HCT116 (cell line): ENCODE measurements around the gene CLASP2. TPM values are rescaled to one million over a fixed set of nuclear protein-coding genes. Genes with fewer than 3 reads are reported as not detected.

Experiments used
- ATAC-seq: fragments of 200-7000 bp; cut with Tn5 transposase; 2 replicates; pipeline ENCODE4 v1.9.1; 2020; ENCODE audit warnings: mild to moderate bottlenecking, moderate library complexity
- BruUV-seq: library from RNA; stranded (reverse); fragments of 400-500 nt; replicated peaks from 2 replicates; lab custom pipeline; 2021; lab: Mats Ljungman, UMichigan
- CTCF ChIA-PET: fragments of 300-600 bp; sonication (Branson Sonifier 250); formaldehyde crosslinking; loops from one replicate; lab custom pipeline; 2021; ENCODE audit warnings: antibody characterized with exemption; lab: Charles Lee
- POLR2A ChIA-PET: fragments of 300-600, 350-600 bp; sonication (Branson Sonifier 250); formaldehyde crosslinking; loops from one replicate; lab custom pipeline; 2021; ENCODE audit warnings: antibody characterized with exemption; lab: Charles Lee
- RAD21 ChIA-PET, 2 experiments: fragments of 300-600 bp; sonication (Branson Sonifier 250); formaldehyde crosslinking; loops; one replicate each; lab custom pipeline; 2023; ENCODE audit warnings: low total read pairs in 2 of 2; ENCODE audit not compliant: uncharacterized antibody in 2 of 2, unreplicated experiment in 2 of 2, low non-redundant PET in 1 of 2; lab: Charles Lee
- DNase-seq: peaks from one replicate; pipeline ENCODE4 v3.0.0-alpha.2; 2010; ENCODE audit warnings: low read depth, low spot score
- H2AFZ ChIP-seq: fragments of 200-600 bp; shearing (Covaris generic), sonication (generic); 2 replicates; pipeline ENCODE4 v1.6.1; 2017; ENCODE audit warnings: low read depth, mixed run types, mixed read lengths, antibody characterized with exemption, low read length; ENCODE audit not compliant: poor library complexity, severe bottlenecking
- H3K27ac ChIP-seq: 2 replicates; pipeline ENCODE4 v1.5.1; 2012; ENCODE audit warnings: low read depth, low read length
- H3K27me3 ChIP-seq: fragments of 200-600 bp; sonication (generic); 2 replicates; pipeline ENCODE4 v1.6.1; 2016; ENCODE audit warnings: mixed run types, low read length, mixed read lengths; ENCODE audit not compliant: insufficient read depth
- H3K36me3 ChIP-seq, 2 experiments: fragments of 200-500 bp in 1 of 2; fragments of 200-600 bp in 1 of 2; sonication (Bioruptor generic) in 1 of 2; sonication (generic) in 1 of 2; 2 replicates each; pipeline versions ENCODE4 v1.5.1 to v1.6.1; 2014 to 2016; ENCODE audit warnings: low read length in 2 of 2, inconsistent platforms in 1 of 2, mixed read lengths in 1 of 2, mixed run types in 1 of 2; ENCODE audit not compliant: insufficient read depth in 2 of 2, control insufficient read depth in 1 of 2
- H3K4me1 ChIP-seq, 2 experiments: fragments of 200-600 bp in 1 of 2; sonication (generic) in 1 of 2; 2 replicates each; pipeline versions ENCODE4 v1.5.1 to v1.6.1; 2012 to 2017; ENCODE audit warnings: low read length in 2 of 2, inconsistent platforms in 1 of 2, mild to moderate bottlenecking in 1 of 2, mixed read lengths in 1 of 2, mixed run types in 1 of 2, moderate library complexity in 1 of 2; ENCODE audit not compliant: insufficient read depth in 2 of 2, control insufficient read depth in 1 of 2
- H3K4me2 ChIP-seq: fragments of 200-600 bp; sonication (generic); 2 replicates; pipeline ENCODE4 v1.6.1; 2017; ENCODE audit warnings: mixed run types, low read length, mixed read lengths
- H3K4me3 ChIP-seq, 2 experiments: fragments of 200-600 bp in 1 of 2; sonication (generic) in 1 of 2; replicated peaks in 1 of 2; 2 replicates each; pipeline ENCODE4 v1.5.1; 2011 to 2016; ENCODE audit warnings: low read length in 2 of 2, control low read depth in 1 of 2, low read depth in 1 of 2, mild to moderate bottlenecking in 1 of 2, mixed read lengths in 1 of 2, mixed run types in 1 of 2
- H3K79me2 ChIP-seq: fragments of 200-600 bp; sonication (generic); 2 replicates; pipeline ENCODE4 v1.6.1; 2017; ENCODE audit warnings: mild to moderate bottlenecking, mixed run types, low read length, moderate library complexity, mixed read lengths; ENCODE audit not compliant: insufficient read depth
- H3K9ac ChIP-seq: fragments of 200-600 bp; sonication (generic); 2 replicates; pipeline ENCODE4 v1.6.1; 2016; ENCODE audit warnings: low read length, mixed read lengths
- H3K9me2 ChIP-seq: fragments of 200-600 bp; sonication (generic), shearing (Covaris generic); 2 replicates; pipeline ENCODE4 v1.6.1; 2017; ENCODE audit warnings: mixed run types, mild to moderate bottlenecking, moderate library complexity; ENCODE audit not compliant: insufficient read depth
- H3K9me3 ChIP-seq, 2 experiments: fragments of 200-500 bp in 1 of 2; fragments of 200-600 bp in 1 of 2; sonication (Bioruptor generic) in 1 of 2; sonication (generic) in 1 of 2; 2 replicates each; pipeline ENCODE4 v1.6.1; 2014 to 2017; ENCODE audit warnings: low read length in 2 of 2, mixed read lengths in 2 of 2, inconsistent platforms in 1 of 2, low read depth in 1 of 2, mild to moderate bottlenecking in 1 of 2, mixed run types in 1 of 2, moderate library complexity in 1 of 2; ENCODE audit not compliant: control insufficient read depth in 1 of 2, insufficient read depth in 1 of 2
- H4K20me1 ChIP-seq: fragments of 200-600 bp; sonication (generic), shearing (Covaris generic); 2 replicates; pipeline ENCODE4 v1.6.1; 2017; ENCODE audit warnings: mixed run types, mild to moderate bottlenecking, moderate library complexity; ENCODE audit not compliant: insufficient read depth
- EZH2 ChIP-seq: fragments of 200-600 bp; sonication (generic); IDR thresholded peaks from 2 replicates; pipeline ENCODE4 v1.6.1; 2017; ENCODE audit warnings: antibody characterized with exemption, mixed run types
- JUND ChIP-seq: IDR thresholded peaks from 2 replicates; pipeline ENCODE4 v1.6.1; 2012
- POLR2A ChIP-seq: IDR thresholded peaks from 2 replicates; pipeline ENCODE4 v1.7.0; 2011; ENCODE audit warnings: borderline replicate concordance; ENCODE audit not compliant: insufficient read depth, insufficient read length; ENCODE audit errors: extremely low read depth
- POLR2AphosphoS5 ChIP-seq: IDR thresholded peaks from 2 replicates; pipeline ENCODE4 v1.6.1; 2011; ENCODE audit warnings: mild to moderate bottlenecking, low read depth, low read length, moderate library complexity
- RAD21 ChIP-seq: IDR thresholded peaks from 2 replicates; pipeline ENCODE4 v1.6.1; 2012; ENCODE audit warnings: low read depth, mild to moderate bottlenecking
- SIN3A ChIP-seq: IDR thresholded peaks from 2 replicates; pipeline ENCODE4 v1.6.1; 2012; ENCODE audit warnings: low read depth
- SRF ChIP-seq: IDR thresholded peaks from 2 replicates; pipeline ENCODE4 v1.6.1; 2012; ENCODE audit warnings: low read depth
- TCF7L2 ChIP-seq: IDR thresholded peaks from 2 replicates; pipeline ENCODE4 v1.7.0; 2011; ENCODE audit warnings: borderline replicate concordance, inconsistent platforms; ENCODE audit not compliant: insufficient read depth, insufficient read length; ENCODE audit errors: extremely low read depth
- YY1 ChIP-seq: IDR thresholded peaks from 2 replicates; pipeline ENCODE4 v1.6.1; 2011; ENCODE audit warnings: low read length, low read depth, moderate library complexity, mild to moderate bottlenecking; ENCODE audit not compliant: insufficient replicate concordance; ENCODE audit errors: extremely low read depth
- intact Hi-C: fragments of 100-400 bp; cut with micrococcal nuclease; formaldehyde crosslinking; loops from 2 replicates; pipeline ENCODE4 v1.10.0; 2022
- total RNA-seq: library from RNA; stranded (reverse); gene quantifications from one replicate; pipeline ENCODE4 v1.2.1, GENCODE V29; 2021; ENCODE audit not compliant: unreplicated experiment
- TF ChIP-seq, protein P1 (sequence below): IDR thresholded peaks from 2 replicates; pipeline ENCODE4 v1.6.1; 2012
- TF ChIP-seq, protein P2 (sequence below), 3 experiments: fragments of 200-600 bp in 1 of 3; sonication (generic) in 1 of 3; IDR thresholded peaks in 2 of 3; conservative IDR thresholded peaks in 1 of 3; 2 replicates each; pipeline ENCODE4 v1.5.1; 2012 to 2017; ENCODE audit warnings: low read depth in 2 of 3, low read length in 2 of 3, antibody characterized with exemption in 1 of 3, borderline replicate concordance in 1 of 3, control low read depth in 1 of 3, mild to moderate bottlenecking in 1 of 3, mixed read lengths in 1 of 3, mixed run types in 1 of 3, moderate library complexity in 1 of 3; ENCODE audit not compliant: insufficient read depth in 1 of 3
- TF ChIP-seq, protein P3 (sequence below): IDR thresholded peaks from 2 replicates; pipeline ENCODE4 v1.6.1; 2012; ENCODE audit warnings: low read depth

Gene CLASP2
- total RNA-seq, 1 experiment from 2014 or later: 36.3 TPM

DNA sequence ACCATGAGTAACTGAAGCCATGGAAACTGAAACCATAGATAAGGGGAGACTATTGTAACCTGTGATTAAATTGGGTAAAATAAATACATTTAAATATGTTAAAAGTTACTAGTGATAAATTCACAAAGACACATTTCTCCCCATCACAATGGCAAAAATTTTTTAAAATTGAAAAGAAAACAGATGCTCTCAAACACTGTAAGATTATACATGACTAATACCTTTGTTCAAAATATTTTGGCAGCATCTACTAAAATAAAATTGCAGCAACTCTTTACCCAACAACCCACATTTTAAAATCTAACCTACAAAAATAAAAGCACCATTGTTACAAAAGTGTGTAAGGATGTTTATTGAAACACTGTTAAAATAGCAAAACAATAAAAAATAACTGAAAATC, 93.3 kb downstream of the CLASP2 start:
- TF ChIP-seq, protein P1, sequence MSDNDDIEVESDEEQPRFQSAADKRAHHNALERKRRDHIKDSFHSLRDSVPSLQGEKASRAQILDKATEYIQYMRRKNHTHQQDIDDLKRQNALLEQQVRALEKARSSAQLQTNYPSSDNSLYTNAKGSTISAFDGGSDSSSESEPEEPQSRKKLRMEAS: no peak
- no peak for TF ChIP-seq JUND
- TF ChIP-seq, protein P2, sequence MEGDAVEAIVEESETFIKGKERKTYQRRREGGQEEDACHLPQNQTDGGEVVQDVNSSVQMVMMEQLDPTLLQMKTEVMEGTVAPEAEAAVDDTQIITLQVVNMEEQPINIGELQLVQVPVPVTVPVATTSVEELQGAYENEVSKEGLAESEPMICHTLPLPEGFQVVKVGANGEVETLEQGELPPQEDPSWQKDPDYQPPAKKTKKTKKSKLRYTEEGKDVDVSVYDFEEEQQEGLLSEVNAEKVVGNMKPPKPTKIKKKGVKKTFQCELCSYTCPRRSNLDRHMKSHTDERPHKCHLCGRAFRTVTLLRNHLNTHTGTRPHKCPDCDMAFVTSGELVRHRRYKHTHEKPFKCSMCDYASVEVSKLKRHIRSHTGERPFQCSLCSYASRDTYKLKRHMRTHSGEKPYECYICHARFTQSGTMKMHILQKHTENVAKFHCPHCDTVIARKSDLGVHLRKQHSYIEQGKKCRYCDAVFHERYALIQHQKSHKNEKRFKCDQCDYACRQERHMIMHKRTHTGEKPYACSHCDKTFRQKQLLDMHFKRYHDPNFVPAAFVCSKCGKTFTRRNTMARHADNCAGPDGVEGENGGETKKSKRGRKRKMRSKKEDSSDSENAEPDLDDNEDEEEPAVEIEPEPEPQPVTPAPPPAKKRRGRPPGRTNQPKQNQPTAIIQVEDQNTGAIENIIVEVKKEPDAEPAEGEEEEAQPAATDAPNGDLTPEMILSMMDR (IDR thresholded peaks at IDR 0.05 in 2 of 3, conservative IDR thresholded peaks at IDR 0.05 in 1 of 3; ENCODE audit: borderline replicate concordance in 1 of 3, insufficient read depth in 1 of 3, low read depth in 2 of 3, low read length in 2 of 3): no peak
- no peak for TF ChIP-seq YY1
- no peak for TF ChIP-seq POLR2A
- no peak for TF ChIP-seq SIN3A
- TF ChIP-seq EZH2: no peak
- no peak for TF ChIP-seq RAD21
- no peak for TF ChIP-seq SRF
- no peak for TF ChIP-seq POLR2AphosphoS5
- TF ChIP-seq, protein P3, sequence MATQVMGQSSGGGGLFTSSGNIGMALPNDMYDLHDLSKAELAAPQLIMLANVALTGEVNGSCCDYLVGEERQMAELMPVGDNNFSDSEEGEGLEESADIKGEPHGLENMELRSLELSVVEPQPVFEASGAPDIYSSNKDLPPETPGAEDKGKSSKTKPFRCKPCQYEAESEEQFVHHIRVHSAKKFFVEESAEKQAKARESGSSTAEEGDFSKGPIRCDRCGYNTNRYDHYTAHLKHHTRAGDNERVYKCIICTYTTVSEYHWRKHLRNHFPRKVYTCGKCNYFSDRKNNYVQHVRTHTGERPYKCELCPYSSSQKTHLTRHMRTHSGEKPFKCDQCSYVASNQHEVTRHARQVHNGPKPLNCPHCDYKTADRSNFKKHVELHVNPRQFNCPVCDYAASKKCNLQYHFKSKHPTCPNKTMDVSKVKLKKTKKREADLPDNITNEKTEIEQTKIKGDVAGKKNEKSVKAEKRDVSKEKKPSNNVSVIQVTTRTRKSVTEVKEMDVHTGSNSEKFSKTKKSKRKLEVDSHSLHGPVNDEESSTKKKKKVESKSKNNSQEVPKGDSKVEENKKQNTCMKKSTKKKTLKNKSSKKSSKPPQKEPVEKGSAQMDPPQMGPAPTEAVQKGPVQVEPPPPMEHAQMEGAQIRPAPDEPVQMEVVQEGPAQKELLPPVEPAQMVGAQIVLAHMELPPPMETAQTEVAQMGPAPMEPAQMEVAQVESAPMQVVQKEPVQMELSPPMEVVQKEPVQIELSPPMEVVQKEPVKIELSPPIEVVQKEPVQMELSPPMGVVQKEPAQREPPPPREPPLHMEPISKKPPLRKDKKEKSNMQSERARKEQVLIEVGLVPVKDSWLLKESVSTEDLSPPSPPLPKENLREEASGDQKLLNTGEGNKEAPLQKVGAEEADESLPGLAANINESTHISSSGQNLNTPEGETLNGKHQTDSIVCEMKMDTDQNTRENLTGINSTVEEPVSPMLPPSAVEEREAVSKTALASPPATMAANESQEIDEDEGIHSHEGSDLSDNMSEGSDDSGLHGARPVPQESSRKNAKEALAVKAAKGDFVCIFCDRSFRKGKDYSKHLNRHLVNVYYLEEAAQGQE: no peak
- no peak for TF ChIP-seq TCF7L2
- TF ChIP-seq, all 23 proteins: peak for 0
- ChIA-PET RAD21 (no interaction called here), POLR2A (no interaction called here), CTCF (no interaction called here)
- Histone ChIP-seq H3K9me2 (no peaks in the 10 kb centered on the region), H3K27ac (no peak overlapping the region), H3K9ac (no peak overlapping the region), H3K4me2 (no peak overlapping the region), H2AFZ (no peak overlapping the region), H3K4me3 (no peak overlapping the region), H3K27me3 (no peaks in the 10 kb centered on the region), H3K36me3 (no peaks in the 10 kb centered on the region), H3K4me1 (no peaks in the 10 kb centered on the region), H4K20me1 (no peaks in the 10 kb centered on the region), H3K79me2 (no peaks in the 10 kb centered on the region), H3K9me3 (no peaks in the 10 kb centered on the region)
- ATAC-seq (no peak), DNase-seq (no peak)
- intact Hi-C loops: no loop called here
- no TSS peak for BruUV-seq
